ENCODE measurements around the gene CCDC194. TPM values are rescaled to one million over a fixed set of nuclear protein-coding genes. Genes with fewer than 3 reads are reported as not detected.
A peak's percentile ranks its signal among the peaks of the same experiment; 100 is the strongest.

Gene CCDC194, protein sequence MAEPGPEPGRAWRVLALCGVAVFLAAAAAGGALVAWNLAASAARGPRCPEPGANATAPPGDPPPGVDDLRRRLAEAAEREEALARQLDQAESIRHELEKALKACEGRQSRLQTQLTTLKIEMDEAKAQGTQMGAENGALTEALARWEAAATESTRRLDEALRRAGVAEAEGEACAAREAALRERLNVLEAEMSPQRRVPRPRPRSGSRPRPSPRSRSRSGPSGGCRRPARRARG
- total RNA-seq (under 1 TPM in 1 of 2 donors, not detected in 1; 0.44 TPM), total RNA-seq (0.60 to 1.0 reads per million in 2 donors)

DNA sequence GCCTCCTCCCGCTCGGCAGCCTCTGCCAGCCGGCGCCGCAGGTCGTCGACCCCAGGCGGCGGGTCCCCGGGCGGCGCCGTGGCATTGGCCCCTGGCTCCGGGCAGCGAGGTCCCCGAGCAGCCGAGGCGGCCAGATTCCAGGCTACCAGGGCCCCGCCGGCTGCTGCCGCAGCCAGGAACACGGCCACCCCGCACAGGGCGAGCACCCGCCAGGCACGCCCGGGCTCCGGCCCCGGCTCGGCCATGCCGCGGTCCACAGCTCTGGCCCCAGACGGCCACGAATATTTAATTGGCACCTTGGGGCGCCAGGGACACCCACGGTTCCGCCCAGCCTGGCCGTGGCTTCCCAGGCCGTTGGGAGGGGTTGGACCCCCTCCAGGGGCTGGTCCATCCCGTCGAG lies at the start of gene CCDC194:
CCDC194 (minus strand) TSS at position 283 of the 400 bp plus-strand sequence; CDS start at position 245, 38 bp downstream.
- ATAC-seq = no peak
- peaks cover 12% of the 10 kb centered on the region for H3K4me1 Mint-ChIP-seq
- DNase-seq = no peak
- no peak within 1 kb of the TSS for H3K27ac Mint-ChIP-seq
- no peaks in the 10 kb centered on the region for H3K9me3 ChIP-seq (ENCODE audit: control insufficient read depth, low read length, poor library complexity, severe bottlenecking)
- H3K4me3 Mint-ChIP-seq = peak within 1 kb of the TSS; percentile 73
- H3K36me3 Mint-ChIP-seq (ENCODE audit: low read depth) = no peaks in the 10 kb centered on the region
- H3K27me3 Mint-ChIP-seq = no peaks in the 10 kb centered on the region

DNA sequence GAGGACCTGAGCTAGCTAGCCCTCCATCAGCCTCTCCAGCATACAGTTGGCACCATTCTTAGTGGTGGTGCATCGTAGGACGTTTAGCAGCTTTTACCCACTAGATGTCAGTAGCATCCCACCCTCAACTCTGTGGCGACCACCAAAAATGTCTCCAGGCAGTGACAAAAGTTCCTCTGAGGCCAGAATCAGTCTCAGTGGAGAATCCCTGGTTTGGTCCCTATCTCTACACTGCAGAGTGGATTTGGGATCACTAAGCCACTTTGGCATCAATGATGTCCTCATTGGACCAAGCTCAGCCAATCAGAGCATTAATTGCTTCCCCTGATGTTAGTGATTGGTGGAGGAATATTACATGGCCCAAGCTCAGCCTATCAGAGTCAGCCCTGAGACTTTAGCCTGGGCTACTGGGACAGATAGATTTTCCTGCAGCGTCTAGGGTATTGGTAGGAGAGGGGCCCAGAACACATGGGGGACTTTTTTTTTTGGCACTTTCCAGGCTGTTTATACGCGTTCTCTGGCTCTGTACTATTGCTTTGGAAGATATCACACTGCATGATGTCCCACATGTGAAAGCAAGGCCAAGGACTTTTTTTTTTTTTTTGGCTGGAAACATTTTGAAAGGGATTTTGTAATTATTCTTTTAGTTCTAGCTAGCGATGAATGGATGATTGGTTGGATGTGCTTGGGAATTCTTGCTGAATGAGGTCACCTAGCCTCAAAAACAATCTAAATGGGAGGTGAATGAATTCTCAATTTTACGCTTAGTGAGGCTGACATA lies 47.4 kb upstream of the CCDC194 start:
- H3K36me3 Mint-ChIP-seq (ENCODE audit: low read depth) = no peaks in the 10 kb centered on the region
- no peak for DNase-seq
- no peaks in the 10 kb centered on the region for H3K9me3 ChIP-seq (ENCODE audit: control insufficient read depth, low read length, poor library complexity, severe bottlenecking)
- ATAC-seq = no peak
- no peaks in the 10 kb centered on the region for H3K27me3 Mint-ChIP-seq
- no peaks in the 10 kb centered on the region for H3K4me1 Mint-ChIP-seq
- H3K27ac Mint-ChIP-seq = no peak overlapping the region
- H3K4me3 Mint-ChIP-seq = no peak overlapping the region

DNA sequence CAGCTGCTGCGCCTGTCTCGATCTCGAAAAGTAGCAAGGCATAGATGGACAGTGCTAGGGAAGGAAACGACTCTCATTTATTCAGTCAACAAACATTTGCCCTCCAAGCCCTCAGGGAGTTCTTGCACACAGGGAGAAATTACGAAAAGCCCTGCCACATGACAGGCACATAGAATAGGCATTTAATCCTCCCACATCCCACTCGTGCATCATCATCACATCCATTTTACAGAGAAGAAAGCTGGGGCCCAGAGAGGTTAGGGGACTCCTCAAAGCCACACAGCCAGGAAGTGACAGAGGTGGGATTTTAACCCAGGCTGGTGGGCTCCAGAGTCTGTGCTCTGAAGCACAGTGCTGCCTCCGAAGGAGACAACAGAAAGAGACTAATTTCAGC lies 42.9 kb upstream of the CCDC194 start:
- no peak for DNase-seq
- no peak overlapping the region for H3K27ac Mint-ChIP-seq
- H3K4me3 Mint-ChIP-seq = no peak overlapping the region
- H3K9me3 ChIP-seq (ENCODE audit: control insufficient read depth, low read length, poor library complexity, severe bottlenecking) = no peaks in the 10 kb centered on the region
- ATAC-seq = no peak
- H3K4me1 Mint-ChIP-seq = no peaks in the 10 kb centered on the region
- H3K27me3 Mint-ChIP-seq = no peaks in the 10 kb centered on the region
- no peaks in the 10 kb centered on the region for H3K36me3 Mint-ChIP-seq (ENCODE audit: low read depth)

DNA sequence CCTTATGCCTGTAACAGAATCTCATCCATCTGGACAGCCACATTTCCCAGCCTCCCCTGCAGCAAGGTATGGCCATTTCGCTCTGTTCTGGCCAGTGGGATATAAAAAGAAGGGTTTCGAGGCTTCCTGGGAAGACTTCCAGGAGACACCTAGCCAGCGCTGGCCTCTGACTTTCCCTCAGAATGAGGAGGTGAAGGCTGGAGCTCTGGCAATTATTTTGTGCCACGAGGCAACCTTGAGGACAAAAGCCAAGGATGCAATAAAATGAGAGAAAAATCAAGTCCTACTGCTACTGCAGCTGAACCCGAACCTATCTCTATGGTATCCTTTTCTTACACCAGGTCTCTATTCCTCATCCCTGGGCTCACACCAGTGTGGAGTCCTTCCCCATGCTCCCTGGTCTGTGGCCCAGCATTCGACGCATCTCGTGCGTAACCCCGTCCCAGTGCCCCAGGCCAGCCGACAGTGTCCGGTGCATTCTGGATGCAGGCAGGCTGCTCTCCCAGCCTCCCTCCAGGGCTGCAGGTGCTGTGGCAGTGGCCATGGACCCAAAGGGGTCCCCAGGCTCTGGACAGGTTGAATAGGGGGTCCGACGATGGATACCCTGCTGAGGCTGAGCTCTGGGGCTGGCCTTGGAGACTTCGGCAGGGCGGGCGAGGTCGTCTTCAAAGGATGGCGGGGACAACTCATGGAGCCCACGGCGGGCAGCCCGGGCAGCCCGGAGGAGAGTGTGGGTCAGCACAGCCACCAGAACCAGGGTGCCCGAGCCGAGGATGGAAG lies 42.3 kb upstream of the CCDC194 start:
- DNase-seq (no peak), ATAC-seq (no peak)
- Mint-ChIP-seq H3K4me3 (no peak overlapping the region), H3K27ac (no peak overlapping the region), H3K4me1 (no peaks in the 10 kb centered on the region), H3K27me3 (no peaks in the 10 kb centered on the region), H3K36me3 (ENCODE audit: low read depth) (no peaks in the 10 kb centered on the region)
- no peaks in the 10 kb centered on the region for H3K9me3 ChIP-seq (ENCODE audit: control insufficient read depth, low read length, poor library complexity, severe bottlenecking)

DNA sequence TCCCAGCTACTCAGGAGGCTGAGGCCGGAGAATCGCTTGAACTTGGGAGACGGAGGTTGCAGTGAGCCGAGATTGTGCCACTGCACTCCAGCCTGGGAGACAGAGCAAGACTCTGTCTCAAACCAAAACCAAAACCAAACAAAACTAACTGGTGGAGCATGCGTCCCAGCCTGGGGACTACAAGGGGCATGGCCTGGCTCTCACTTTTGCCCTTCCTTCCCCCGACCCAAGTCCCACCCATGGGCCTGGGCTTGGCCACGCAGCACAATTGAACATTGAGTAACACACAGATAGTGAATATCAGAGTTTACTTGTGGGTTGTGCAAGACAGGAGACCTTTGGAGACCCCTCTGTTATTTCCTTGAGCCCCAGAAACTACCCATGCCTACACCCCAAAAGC lies 41.2 kb upstream of the CCDC194 start:
- ATAC-seq (no peak), DNase-seq (no peak)
- H3K9me3 ChIP-seq (ENCODE audit: control insufficient read depth, low read length, poor library complexity, severe bottlenecking) = no peaks in the 10 kb centered on the region
- H3K4me3 Mint-ChIP-seq = no peak overlapping the region
- no peak overlapping the region for H3K27ac Mint-ChIP-seq
- no peaks in the 10 kb centered on the region for H3K27me3 Mint-ChIP-seq
- H3K36me3 Mint-ChIP-seq (ENCODE audit: low read depth) = no peaks in the 10 kb centered on the region
- H3K4me1 Mint-ChIP-seq = no peaks in the 10 kb centered on the region

DNA sequence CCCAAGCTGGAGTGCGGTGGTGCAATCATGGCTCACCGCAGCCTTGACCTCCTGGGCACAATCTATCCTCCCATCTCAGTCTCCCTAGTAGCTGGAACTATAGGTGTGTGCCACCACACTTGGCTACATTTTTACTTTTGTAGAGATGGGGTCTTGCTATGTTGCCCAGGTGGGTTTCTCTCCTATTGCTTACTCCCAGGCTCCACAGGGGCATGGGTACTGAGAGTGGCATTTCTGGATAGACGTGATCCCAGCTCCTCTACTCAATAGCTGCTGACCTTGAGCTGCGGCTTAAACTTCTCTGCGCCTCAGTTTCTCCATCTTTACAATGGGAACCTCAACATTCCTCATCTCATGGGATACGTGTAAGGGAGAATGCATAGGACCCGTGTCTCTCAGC lies 37.4 kb upstream of the CCDC194 start:
- H3K36me3 Mint-ChIP-seq (ENCODE audit: low read depth) = no peaks in the 10 kb centered on the region
- H3K27ac Mint-ChIP-seq = no peak overlapping the region
- H3K9me3 ChIP-seq (ENCODE audit: control insufficient read depth, low read length, poor library complexity, severe bottlenecking) = no peaks in the 10 kb centered on the region
- no peaks in the 10 kb centered on the region for H3K27me3 Mint-ChIP-seq
- H3K4me3 Mint-ChIP-seq = no peak overlapping the region
- no peaks in the 10 kb centered on the region for H3K4me1 Mint-ChIP-seq
- DNase-seq = no peak
- no peak for ATAC-seq

DNA sequence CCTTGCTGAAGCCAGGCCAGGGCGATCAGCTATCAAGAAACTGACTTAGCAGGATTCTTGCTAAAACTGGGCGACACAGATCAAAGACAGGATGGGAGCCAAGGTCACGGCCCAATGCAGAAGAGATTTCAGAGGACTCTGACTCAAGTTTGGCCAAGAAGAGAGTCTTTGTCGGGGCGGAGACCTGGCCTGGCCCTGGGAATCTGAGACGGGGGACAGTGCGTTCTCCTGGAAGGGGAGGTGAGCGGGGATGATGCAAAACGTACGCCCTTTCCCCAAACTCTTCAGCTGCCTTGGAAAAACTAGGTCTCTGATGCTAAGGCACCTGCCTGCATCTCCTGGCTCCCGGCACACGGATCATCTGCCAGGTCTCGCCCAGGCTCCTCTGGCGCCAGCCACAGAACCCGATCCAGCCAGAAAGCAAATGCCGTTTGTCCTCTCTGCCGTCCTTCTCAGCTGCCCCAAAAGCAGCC lies 35.7 kb upstream of the CCDC194 start:
- no peak for DNase-seq
- H3K4me1 Mint-ChIP-seq = peaks cover 3% of the 10 kb centered on the region
- no peak overlapping the region for H3K4me3 Mint-ChIP-seq
- ATAC-seq = no peak
- no peaks in the 10 kb centered on the region for H3K27me3 Mint-ChIP-seq
- no peaks in the 10 kb centered on the region for H3K36me3 Mint-ChIP-seq (ENCODE audit: low read depth)
- H3K9me3 ChIP-seq (ENCODE audit: control insufficient read depth, low read length, poor library complexity, severe bottlenecking) = no peaks in the 10 kb centered on the region
- H3K27ac Mint-ChIP-seq = no peak overlapping the region

DNA sequence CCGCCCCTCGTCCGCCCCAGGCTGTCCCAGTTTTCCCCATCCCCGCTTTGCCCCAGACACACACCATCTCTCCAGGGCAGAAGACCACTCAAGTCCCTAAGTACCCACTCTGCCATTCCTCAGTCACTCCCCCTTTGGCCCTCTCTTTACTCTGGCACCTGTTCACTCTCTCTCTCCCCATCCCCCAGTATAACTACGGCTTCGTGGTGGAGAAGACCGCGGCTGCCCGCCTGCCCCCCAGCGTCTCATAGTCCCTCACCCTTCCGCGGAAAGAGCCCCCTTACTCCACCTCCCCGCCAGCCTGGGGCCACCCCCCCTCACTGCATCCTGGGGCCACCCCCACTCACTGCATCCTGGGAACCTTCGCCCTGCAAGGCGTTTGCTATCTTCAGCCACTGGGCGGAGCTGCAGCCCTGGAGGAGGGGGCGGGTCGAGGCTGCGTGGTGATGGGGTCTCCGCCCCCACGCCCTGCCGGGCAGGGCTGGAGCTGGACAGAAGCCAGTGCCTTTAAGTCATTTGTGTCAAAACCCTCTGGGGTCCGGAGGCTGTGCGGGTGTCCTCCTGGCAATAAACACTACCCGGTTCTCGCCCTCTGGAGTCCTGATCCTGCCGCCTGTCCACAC lies 30.9 kb upstream of the CCDC194 start:
- Mint-ChIP-seq H3K4me3 (no peak overlapping the region), H3K4me1 (peaks cover 18% of the 10 kb centered on the region), H3K27ac (no peak overlapping the region), H3K36me3 (ENCODE audit: low read depth) (peaks cover 2% of the 10 kb centered on the region), H3K27me3 (no peaks in the 10 kb centered on the region)
- H3K9me3 ChIP-seq (ENCODE audit: control insufficient read depth, low read length, poor library complexity, severe bottlenecking) = no peaks in the 10 kb centered on the region
- ATAC-seq (peak; percentile 62), DNase-seq (no peak)

DNA sequence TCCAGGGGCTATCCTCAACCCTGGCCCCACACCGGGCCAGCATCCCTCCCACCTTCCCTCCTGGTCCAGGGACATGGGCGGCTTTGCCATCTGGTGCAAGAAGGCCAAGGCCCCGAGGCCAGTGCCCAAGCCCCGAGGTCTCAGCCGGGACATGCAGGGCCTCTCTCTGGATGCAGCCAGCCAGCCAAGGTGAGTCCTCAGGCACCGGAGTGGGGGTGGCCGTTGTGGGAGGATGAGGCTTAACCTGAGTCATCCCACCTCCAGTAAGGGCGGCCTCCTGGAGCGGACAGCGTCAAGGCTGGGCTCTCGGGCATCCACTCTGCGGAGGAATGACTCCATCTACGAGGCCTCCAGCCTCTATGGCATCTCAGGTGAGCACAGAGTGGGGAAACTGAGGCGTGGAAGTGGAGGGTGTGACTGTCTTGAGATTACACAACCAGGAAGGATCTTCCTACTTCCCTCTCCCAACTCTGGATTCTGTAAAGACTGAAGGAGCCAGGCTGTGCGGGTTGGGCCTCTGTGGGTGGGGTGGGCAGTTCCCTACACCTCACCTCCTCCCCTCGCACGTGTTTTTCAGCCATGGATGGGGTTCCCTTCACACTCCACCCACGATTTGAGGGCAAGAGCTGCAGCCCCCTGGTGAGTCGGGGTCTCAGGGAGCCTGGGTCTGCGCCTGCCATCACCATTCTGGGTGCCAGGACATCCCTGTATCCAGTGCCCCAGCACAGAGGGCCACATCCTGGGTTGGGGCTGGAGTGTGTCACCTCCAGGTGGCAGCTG lies 29.6 kb upstream of the CCDC194 start:
- H3K9me3 ChIP-seq (ENCODE audit: control insufficient read depth, low read length, poor library complexity, severe bottlenecking) = no peaks in the 10 kb centered on the region
- no peaks in the 10 kb centered on the region for H3K27me3 Mint-ChIP-seq
- H3K27ac Mint-ChIP-seq = no peak overlapping the region
- no peak for DNase-seq
- H3K4me1 Mint-ChIP-seq = peaks cover 20% of the 10 kb centered on the region
- no peak for ATAC-seq
- H3K4me3 Mint-ChIP-seq = no peak overlapping the region
- peaks cover 2% of the 10 kb centered on the region for H3K36me3 Mint-ChIP-seq (ENCODE audit: low read depth)

DNA sequence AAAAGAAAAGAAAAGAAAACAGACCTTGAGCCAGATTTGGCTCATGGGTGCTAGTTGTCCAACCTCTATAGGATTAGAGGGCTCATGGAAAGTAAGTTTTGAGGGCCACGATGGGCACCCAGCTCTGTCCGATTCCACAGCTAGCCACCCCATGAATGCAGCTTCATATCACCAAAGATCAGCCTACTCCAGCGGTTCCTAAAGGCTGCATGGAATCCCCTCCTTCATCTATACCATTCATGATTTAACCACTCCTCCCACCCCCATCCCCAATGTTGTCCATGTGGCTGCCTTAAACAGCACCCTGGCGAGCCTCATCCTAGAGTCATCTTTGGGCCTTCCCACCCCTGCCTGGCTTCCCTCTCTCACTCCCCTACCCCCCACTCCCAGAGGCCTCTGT lies 27.9 kb upstream of the CCDC194 start:
- Mint-ChIP-seq H3K36me3 (ENCODE audit: low read depth) (peaks cover 2% of the 10 kb centered on the region), H3K27ac (no peak overlapping the region)

DNA sequence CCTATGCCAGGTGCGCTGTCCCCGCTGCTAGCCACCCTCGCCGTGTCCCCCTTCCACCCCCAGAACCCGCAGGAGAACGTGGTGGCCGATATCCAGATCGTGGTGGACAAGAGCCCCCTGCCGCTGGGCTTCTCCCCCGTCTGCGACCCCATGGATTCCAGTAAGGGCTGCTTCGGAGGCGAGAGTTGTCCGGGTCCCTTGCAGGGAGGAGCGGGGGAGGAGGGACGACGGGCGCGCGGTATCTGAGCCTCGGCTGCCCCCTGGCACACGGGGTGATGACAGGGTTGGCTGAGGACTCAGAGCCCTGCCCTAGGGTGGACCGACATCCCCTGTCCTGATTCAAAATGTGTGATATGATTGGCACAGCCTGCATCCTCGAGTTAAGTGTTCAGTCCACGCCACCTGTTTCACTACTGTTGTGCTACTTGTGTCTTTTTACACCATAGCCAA lies 26.5 kb upstream of the CCDC194 start:
- ATAC-seq = no peak

More for the DNA sequence above, 27.9 kb upstream of the CCDC194 start:
- Mint-ChIP-seq H3K27me3 (no peaks in the 10 kb centered on the region), H3K4me1 (peaks cover 20% of the 10 kb centered on the region), H3K4me3 (no peak overlapping the region)
- no peaks in the 10 kb centered on the region for H3K9me3 ChIP-seq (ENCODE audit: control insufficient read depth, low read length, poor library complexity, severe bottlenecking)
- DNase-seq (no peak), ATAC-seq (no peak)

More for the DNA sequence above, 26.5 kb upstream of the CCDC194 start:
- Mint-ChIP-seq H3K27me3 (no peaks in the 10 kb centered on the region), H3K27ac (peak overlapping the region; percentile 43), H3K36me3 (ENCODE audit: low read depth) (peaks cover 4% of the 10 kb centered on the region), H3K4me1 (peaks cover 22% of the 10 kb centered on the region), H3K4me3 (peak overlapping the region; percentile 90)
- DNase-seq = no peak
- no peaks in the 10 kb centered on the region for H3K9me3 ChIP-seq (ENCODE audit: control insufficient read depth, low read length, poor library complexity, severe bottlenecking)

Measured in T-helper 17 cell (primary cell).